Peyer's patch (tissue), 4 donors: ENCODE measurements around the gene PPIC. TPM values are rescaled to one million over a fixed set of nuclear protein-coding genes. Genes with fewer than 3 reads are reported as not detected.
A peak's percentile ranks its signal among the peaks of the same experiment; 100 is the strongest.

Experiments used
- DNase-seq, 3 donors: peaks; one replicate each; pipeline ENCODE4 v3.0.0-alpha.2; 2017 to 2019
- H3K27ac ChIP-seq, 4 donors: fragments of 200-600 bp; sonication (generic); one replicate each; pipeline ENCODE4 v1.5.1; 2016 to 2019
- H3K27me3 ChIP-seq, 2 donors: fragments of 200-600 bp; sonication (generic); one replicate each; pipeline ENCODE4 v1.5.1; 2019
- H3K36me3 ChIP-seq, 3 donors: fragments of 200-600 bp; sonication (generic); one replicate each; pipeline ENCODE4 v1.5.1; 2016 to 2019
- H3K4me1 ChIP-seq, 4 donors: fragments of 200-600 bp; sonication (generic); one replicate each; pipeline ENCODE4 v1.5.1; 2016 to 2019
- H3K4me3 ChIP-seq, 4 donors: fragments of 200-600 bp; sonication (generic); 1 replicate in 3 of 4; 2 replicates in 1 of 4; pipeline ENCODE4 v1.5.1; 2016 to 2019; ENCODE audit warnings: mild to moderate bottlenecking in 1 of 4
- H3K9me3 ChIP-seq, 4 donors: fragments of 200-600 bp; sonication (generic); one replicate each; pipeline ENCODE4 v1.5.1; 2016 to 2019; ENCODE audit warnings: mild to moderate bottlenecking in 1 of 4
- POLR2A ChIP-seq, 2 donors: fragments of 450-650 bp; IDR thresholded peaks; one replicate each; pipeline ENCODE4 v1.5.1; 2017; ENCODE audit warnings: antibody characterized with exemption in 2 of 2, mild to moderate bottlenecking in 2 of 2, moderate library complexity in 2 of 2
- total RNA-seq, 4 donors: library from RNA; depleted of rRNA; stranded (reverse); fragments of >200 nt; gene quantifications; one replicate each; pipeline ENCODE4 v1.1.0, GENCODE V29; 2016
- TF ChIP-seq, protein P1 (sequence below), 6 experiments: fragments of 450-650 bp in 4 of 6; fragments of 200-600 bp in 2 of 6; sonication (generic) in 1 of 6; IDR thresholded peaks; one replicate each; pipeline ENCODE4 v1.5.1; 2017 to 2019; ENCODE audit warnings: antibody characterized with exemption in 6 of 6, mild to moderate bottlenecking in 3 of 6, moderate library complexity in 1 of 6

PPIC gene
- total RNA-seq, 4 donors from 2014 or later, result 5.0 to 50.1 (median 32.6) TPM

DNA sequence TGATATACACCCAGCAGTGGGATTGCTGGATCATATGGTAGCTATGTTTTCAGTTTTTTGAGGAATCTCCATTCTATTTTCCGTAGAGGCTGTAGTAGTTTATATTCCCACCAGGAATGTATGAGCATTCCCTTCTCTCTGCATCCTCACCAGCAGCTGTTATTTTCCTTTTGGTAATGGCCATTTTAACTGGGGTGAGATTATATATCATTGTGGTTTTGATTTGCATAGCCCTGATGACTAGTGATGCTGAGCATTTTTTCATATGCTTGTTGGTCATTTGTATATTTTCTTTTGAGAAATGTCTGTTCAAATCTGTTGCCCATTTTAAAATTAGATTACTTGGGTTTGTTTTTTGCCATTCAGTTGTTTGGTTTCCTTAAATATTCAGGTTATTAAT, 11.2 kb upstream of the PPIC start:
- no peak overlapping the region for H3K4me3 ChIP-seq
- no peaks in the 10 kb centered on the region for H3K36me3 ChIP-seq
- peaks cover 0 to 5% (median 0%) of the 10 kb centered on the region in 4 donors for H3K9me3 ChIP-seq
- no peak overlapping the region for H3K27ac ChIP-seq
- no peaks in the 10 kb centered on the region for H3K27me3 ChIP-seq
- no peaks in the 10 kb centered on the region for H3K4me1 ChIP-seq
- DNase-seq, result no peak
- no peak for TF ChIP-seq POLR2A (IDR thresholded peaks at IDR 0.05)
- TF ChIP-seq, protein P1, sequence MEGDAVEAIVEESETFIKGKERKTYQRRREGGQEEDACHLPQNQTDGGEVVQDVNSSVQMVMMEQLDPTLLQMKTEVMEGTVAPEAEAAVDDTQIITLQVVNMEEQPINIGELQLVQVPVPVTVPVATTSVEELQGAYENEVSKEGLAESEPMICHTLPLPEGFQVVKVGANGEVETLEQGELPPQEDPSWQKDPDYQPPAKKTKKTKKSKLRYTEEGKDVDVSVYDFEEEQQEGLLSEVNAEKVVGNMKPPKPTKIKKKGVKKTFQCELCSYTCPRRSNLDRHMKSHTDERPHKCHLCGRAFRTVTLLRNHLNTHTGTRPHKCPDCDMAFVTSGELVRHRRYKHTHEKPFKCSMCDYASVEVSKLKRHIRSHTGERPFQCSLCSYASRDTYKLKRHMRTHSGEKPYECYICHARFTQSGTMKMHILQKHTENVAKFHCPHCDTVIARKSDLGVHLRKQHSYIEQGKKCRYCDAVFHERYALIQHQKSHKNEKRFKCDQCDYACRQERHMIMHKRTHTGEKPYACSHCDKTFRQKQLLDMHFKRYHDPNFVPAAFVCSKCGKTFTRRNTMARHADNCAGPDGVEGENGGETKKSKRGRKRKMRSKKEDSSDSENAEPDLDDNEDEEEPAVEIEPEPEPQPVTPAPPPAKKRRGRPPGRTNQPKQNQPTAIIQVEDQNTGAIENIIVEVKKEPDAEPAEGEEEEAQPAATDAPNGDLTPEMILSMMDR (IDR thresholded peaks at IDR 0.05), result no peak

DNA sequence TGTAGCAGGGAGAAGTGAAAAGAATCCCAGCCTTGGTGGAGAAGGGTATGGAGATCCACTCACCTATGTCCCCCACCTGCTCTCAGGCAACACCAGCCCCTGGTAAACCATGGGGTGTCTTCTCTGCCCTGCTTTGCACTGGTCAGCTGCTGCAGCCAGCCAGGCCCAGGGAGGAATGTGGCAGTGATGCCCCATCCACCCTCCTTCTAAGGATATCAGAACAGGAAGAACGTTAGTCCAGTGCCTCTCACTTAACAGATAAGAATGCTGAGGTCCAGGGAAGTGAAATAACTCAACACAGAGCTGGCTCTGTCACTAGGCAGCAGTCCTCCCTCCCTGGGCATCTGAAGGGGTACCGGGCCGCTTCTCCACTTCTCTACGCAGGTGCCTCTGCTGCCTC, 9.7 kb upstream of the PPIC start:
- Histone ChIP-seq H3K27me3 (no peaks in the 10 kb centered on the region), H3K4me3 (no peak overlapping the region), H3K4me1 (no peaks in the 10 kb centered on the region), H3K9me3 (no peaks in the 10 kb centered on the region), H3K36me3 (no peaks in the 10 kb centered on the region), H3K27ac (no peak overlapping the region)
- no peak for DNase-seq
- TF ChIP-seq POLR2A (IDR thresholded peaks at IDR 0.05), result no peak
- TF ChIP-seq, protein P1 (IDR thresholded peaks at IDR 0.05), result no peak

DNA sequence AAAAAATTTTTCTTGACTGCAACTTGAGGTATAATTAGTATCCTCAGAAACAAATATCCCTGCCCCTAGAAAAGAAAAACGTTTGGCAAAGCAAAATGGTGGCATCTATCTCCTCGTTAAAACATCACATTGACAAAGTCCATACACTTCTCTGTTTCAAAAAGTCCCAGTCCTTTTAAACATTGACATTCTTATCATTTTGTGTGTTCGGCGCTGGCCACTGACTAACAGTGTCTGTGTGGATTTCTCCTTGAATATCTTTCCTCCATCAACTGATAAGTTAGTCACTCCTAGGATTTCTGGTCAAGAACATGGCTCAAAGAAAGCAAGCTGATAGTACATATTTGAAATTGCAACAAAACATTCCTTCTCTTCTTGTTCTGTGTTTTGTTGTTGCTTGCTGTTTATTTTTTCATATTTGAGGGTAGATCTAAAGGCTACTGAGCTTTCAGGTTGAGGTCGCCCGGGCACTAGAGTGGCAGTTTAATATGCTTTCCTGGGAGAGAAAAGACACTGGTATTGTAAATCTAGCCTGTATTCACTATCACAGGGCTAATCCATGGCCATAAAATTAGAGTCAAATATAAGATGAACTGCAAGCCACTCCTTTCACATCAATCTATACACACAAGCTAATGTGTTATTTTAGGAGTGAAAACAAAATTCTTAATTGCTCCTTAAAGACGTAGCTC, 8.5 kb upstream of the PPIC start:
- no peaks in the 10 kb centered on the region for H3K9me3 ChIP-seq
- no peak overlapping the region for H3K27ac ChIP-seq
- no peak for TF ChIP-seq POLR2A (IDR thresholded peaks at IDR 0.05)
- TF ChIP-seq, protein P1 (IDR thresholded peaks at IDR 0.05), result no peak
- DNase-seq, result no peak
- H3K36me3 ChIP-seq, result no peaks in the 10 kb centered on the region
- no peak overlapping the region for H3K4me3 ChIP-seq
- no peaks in the 10 kb centered on the region for H3K27me3 ChIP-seq
- no peaks in the 10 kb centered on the region for H3K4me1 ChIP-seq

DNA sequence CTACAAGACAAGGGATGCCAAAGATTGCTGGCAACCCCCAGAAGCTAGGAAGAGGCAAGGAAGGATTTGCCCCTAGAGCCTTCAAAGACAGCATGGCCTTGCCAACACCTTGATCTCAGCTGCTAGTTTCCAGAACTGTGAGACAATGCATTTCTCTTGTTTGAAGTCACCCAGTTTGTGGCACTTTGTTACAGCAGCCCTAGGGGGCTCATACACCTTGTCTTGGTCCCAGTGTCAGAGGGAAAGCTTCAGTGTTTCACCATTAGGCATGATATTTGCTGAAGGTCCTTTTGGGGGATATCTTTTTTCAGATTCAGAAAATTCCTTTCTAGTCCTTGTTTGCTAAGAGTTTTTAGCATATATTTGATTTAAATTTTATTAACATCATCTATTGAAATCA, 3.1 kb upstream of the PPIC start:
- Histone ChIP-seq H3K36me3 (no peaks in the 10 kb centered on the region), H3K9me3 (no peaks in the 10 kb centered on the region), H3K27me3 (no peaks in the 10 kb centered on the region), H3K4me1 (peaks cover 0 to 15% (median 4%) of the 10 kb centered on the region in 4 donors), H3K4me3 (no peak overlapping the region), H3K27ac (no peak overlapping the region)
- TF ChIP-seq, protein P1 (IDR thresholded peaks at IDR 0.05), result no peak
- TF ChIP-seq POLR2A (IDR thresholded peaks at IDR 0.05), result no peak
- DNase-seq, result no peak

DNA sequence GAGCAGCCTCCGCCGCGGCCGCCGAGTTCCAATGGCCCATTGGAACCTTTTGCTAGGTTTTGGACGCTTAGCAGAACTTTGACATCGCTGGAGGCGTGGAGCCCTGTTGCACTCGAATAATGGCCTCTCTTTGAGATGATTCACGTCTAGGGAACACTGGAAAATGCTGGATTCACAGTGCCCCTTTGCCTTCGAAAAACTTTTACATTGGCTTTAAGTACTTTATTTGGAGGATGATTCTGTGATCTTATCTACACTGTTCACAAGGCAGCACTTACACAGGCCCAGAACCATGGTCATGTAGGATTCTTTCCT, 536 bp upstream of the PPIC start:
- TF ChIP-seq, protein P1 (IDR thresholded peaks at IDR 0.05), result no peak
- TF ChIP-seq POLR2A (IDR thresholded peaks at IDR 0.05), result no peak
- Histone ChIP-seq H3K27me3 (no peaks in the 10 kb centered on the region), H3K4me3 (peak overlapping the region; percentile 56 to 68 (median 62)), H3K4me1 (peaks cover 0 to 15% (median 4%) of the 10 kb centered on the region in 4 donors), H3K27ac (peak overlapping the region; percentile 73 to 92 (median 86)), H3K36me3 (no peaks in the 10 kb centered on the region), H3K9me3 (no peaks in the 10 kb centered on the region)
- DNase-seq, result no peak
